ENCODE measurements around the gene KIR3DL1.
"Not testable (repeated sequence)": the region's sequence is repeated elsewhere in the genome, so short reads cannot be mapped to it uniquely, and the experiment has no call there.

DNA sequence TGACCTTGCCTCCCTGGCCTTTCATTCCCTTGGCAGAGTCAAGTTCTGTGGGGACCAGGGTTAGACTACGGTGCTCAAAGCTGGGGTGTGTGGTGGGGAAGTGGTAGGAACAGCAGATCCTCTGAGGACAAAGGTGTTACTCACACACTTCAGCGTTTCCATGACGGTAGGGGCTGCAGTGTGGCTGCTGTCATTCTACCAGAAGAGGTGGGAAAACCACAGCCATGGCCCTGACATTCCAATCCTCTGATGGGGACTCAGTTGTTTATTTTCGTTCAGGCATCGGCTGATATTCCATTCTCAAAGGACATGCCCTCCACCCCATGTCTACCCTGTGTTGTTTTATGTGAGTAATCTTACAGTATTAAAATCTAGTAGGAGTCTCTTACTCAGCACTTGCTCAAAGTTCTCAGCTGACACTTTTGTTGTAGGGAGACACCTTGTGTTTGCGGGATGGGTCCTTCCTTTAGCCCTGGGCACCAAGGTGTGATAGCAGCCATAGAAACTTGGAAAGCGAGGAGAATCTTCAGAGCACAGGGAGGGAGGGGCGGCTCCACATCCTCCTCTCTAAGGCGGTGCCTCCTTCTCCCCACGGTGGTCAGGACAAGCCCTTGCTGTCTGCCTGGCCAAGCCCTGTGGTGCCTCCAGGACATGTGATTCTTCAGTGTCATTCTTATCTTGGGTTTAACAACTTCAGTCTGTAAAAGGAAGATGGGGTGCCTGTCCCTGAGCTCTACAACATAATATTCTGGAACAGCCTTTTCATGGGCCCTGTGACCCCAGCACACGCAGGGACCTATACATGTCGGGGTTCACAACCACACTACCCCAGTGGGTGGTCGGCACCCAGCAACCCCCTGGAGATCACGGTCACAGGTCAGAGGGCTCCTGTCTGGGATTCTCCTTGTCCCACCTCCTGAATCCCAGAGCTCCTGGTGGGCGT is 45.0 kb upstream of the KIR3DL1 start:
- not testable (repeated sequence) for TF ChIP-seq EP300 (IDR thresholded peaks at IDR 0.05; ENCODE audit: low read depth)
- TF ChIP-seq, protein P1, sequence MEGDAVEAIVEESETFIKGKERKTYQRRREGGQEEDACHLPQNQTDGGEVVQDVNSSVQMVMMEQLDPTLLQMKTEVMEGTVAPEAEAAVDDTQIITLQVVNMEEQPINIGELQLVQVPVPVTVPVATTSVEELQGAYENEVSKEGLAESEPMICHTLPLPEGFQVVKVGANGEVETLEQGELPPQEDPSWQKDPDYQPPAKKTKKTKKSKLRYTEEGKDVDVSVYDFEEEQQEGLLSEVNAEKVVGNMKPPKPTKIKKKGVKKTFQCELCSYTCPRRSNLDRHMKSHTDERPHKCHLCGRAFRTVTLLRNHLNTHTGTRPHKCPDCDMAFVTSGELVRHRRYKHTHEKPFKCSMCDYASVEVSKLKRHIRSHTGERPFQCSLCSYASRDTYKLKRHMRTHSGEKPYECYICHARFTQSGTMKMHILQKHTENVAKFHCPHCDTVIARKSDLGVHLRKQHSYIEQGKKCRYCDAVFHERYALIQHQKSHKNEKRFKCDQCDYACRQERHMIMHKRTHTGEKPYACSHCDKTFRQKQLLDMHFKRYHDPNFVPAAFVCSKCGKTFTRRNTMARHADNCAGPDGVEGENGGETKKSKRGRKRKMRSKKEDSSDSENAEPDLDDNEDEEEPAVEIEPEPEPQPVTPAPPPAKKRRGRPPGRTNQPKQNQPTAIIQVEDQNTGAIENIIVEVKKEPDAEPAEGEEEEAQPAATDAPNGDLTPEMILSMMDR (IDR thresholded peaks at IDR 0.05) = not testable (repeated sequence)
